Measurements from ENCODE around the gene RPRML. TPM values are rescaled to one million over a fixed set of nuclear protein-coding genes. Genes with fewer than 3 reads are reported as not detected.

The RPRML gene
- 0.48 to 0.84 TPM (median 0.67 TPM) in 5 replicates for total RNA-seq (2022; extraction: Qiagen RNA extraction; ENCODE audit: low read depth)

GRCh38 chr17:46979147-46979863 is at the start of gene RPRML:
RPRML (minus strand) TSS chr17:46979253; CDS start chr17:46979007, 246 bp downstream.

Other genes starting within 250 kb of the RPRML start
- 3.8 to 5.9 TPM (median 5.2 TPM) in 5 replicates for gene WNT3, start 160.6 kb downstream of the RPRML start, total RNA-seq (2022; extraction: Qiagen RNA extraction; ENCODE audit: low read depth)
- not detected in 5 replicates for gene WNT9B, start 127.7 kb downstream of the RPRML start, total RNA-seq (2022; extraction: Qiagen RNA extraction; ENCODE audit: low read depth)
- gene GOSR2, start 56.1 kb downstream of the RPRML start, total RNA-seq (2022; extraction: Qiagen RNA extraction; ENCODE audit: low read depth): 31.4 to 44.0 TPM (median 40.5 TPM) in 5 replicates
- 70.2 to 92.4 TPM (median 77.0 TPM) in 5 replicates for gene CDC27, start 210.0 kb upstream of the RPRML start, total RNA-seq (2022; extraction: Qiagen RNA extraction; ENCODE audit: low read depth)
- 0.17 TPM in 1 of 5 replicates, not detected in the others for gene MYL4, start 230.1 kb upstream of the RPRML start, total RNA-seq (2022; extraction: Qiagen RNA extraction; ENCODE audit: low read depth)